PC-9 (cell line): ENCODE data around the gene MORF4L2.

ENCODE experiments used
- CTCF ChIP-seq: fragments of 200-600 bp; sonication (generic); conservative IDR thresholded peaks from 2 replicates; pipeline ENCODE4 v1.6.1; 2017; ENCODE audit warnings: mixed run types, antibody characterized with exemption, mild to moderate bottlenecking, moderate library complexity
- EZH2 ChIP-seq: fragments of 200-600 bp; sonication (generic); IDR thresholded peaks from 2 replicates; pipeline ENCODE4 v1.8.0; 2017; ENCODE audit warnings: antibody characterized with exemption, low read depth

GRCh38 chrX:103730147-103730795 is 43.8 kb upstream of the MORF4L2 start:
- TF ChIP-seq EZH2 (no peak), CTCF (no peak)
